GM18499 (cell line): Measurements from ENCODE around the gene BOD1L1.

Source experiments
- ATAC-seq: cut with Tn5 transposase; IDR thresholded peaks from one replicate; pipeline ENCODE4 v1.9.1; 2021; ENCODE audit warnings: moderate number of reproducible peaks; ENCODE audit not compliant: insufficient read depth, unreplicated experiment

The BOD1L1 gene

GRCh38 chr4:13527981-13528820, 99.3 kb downstream of the BOD1L1 start:
- peak; percentile 79 for ATAC-seq

- no peak for ATAC-seq
Observed at GRCh38 chr4:13527192-13527980, 100.1 kb downstream of the BOD1L1 start.

GRCh38 chr4:13526658-13527057, 100.9 kb downstream of the BOD1L1 start:
- no peak for ATAC-seq

- no peak for ATAC-seq
Observed at GRCh38 chr4:13525606-13526281, 101.8 kb downstream of the BOD1L1 start.

- ATAC-seq = no peak
Observed at GRCh38 chr4:13524504-13525243, 102.9 kb downstream of the BOD1L1 start.

- no peak for ATAC-seq
Observed at GRCh38 chr4:13523591-13524503, 103.7 kb downstream of the BOD1L1 start.

GRCh38 chr4:13523105-13523477, 104.4 kb downstream of the BOD1L1 start:
- no peak for ATAC-seq

GRCh38 chr4:13522282-13523104, 105.0 kb downstream of the BOD1L1 start:
- ATAC-seq = no peak

GRCh38 chr4:13521047-13521446, 106.5 kb downstream of the BOD1L1 start:
- ATAC-seq = no peak
